ENCODE data around the gene CLASRP. TPM values are rescaled to one million over a fixed set of nuclear protein-coding genes. Genes with fewer than 3 reads are reported as not detected.

CLASRP gene
- polyA plus RNA-seq, 1 donor (not counting 4 experiments of a cell fraction or from before 2014, with no cell fraction given) = 21.4 TPM

- peaks cover 21 to 40% of the 10 kb centered on the region in 2 experiments for H3K36me3 ChIP-seq (ENCODE audit: control insufficient read depth in 2 of 2, extremely low read depth in 1 of 2, insufficient read depth in 2 of 2, low read length in 2 of 2)
- DNase-seq (ENCODE audit: low read depth, low spot score) (no peak), FAIRE-seq (no peak)
- no peaks in the 10 kb centered on the region for H3K9me3 ChIP-seq (ENCODE audit: control insufficient read depth, low read depth, low read length)
- H3K9ac ChIP-seq (ENCODE audit: control insufficient read depth, extremely low read depth, insufficient read depth, low read length) = no peak overlapping the region
- peaks cover 4% of the 10 kb centered on the region for H4K20me1 ChIP-seq (ENCODE audit: control insufficient read depth, extremely low read depth, insufficient read depth, low read length)
- H3K27ac ChIP-seq (ENCODE audit: control insufficient read depth, insufficient read depth, low read length) = no peak overlapping the region
- H3K4me2 ChIP-seq (ENCODE audit: control insufficient read depth, extremely low read depth, insufficient read depth, low read depth, low read length) = no peak overlapping the region
- peaks cover 2% of the 10 kb centered on the region for H3K79me2 ChIP-seq (ENCODE audit: control insufficient read depth, insufficient read depth, low read length)
- H3K27me3 ChIP-seq (ENCODE audit: control insufficient read depth, extremely low read depth, insufficient read depth, low read length) = no peaks in the 10 kb centered on the region
- H3K9me1 ChIP-seq (ENCODE audit: control insufficient read depth, extremely low read depth, insufficient read depth, low read length) = no peaks in the 10 kb centered on the region
- no peak for TF ChIP-seq EZH2 (IDR thresholded peaks at IDR 0.05; ENCODE audit: low read length)
- TF ChIP-seq, protein P1, sequence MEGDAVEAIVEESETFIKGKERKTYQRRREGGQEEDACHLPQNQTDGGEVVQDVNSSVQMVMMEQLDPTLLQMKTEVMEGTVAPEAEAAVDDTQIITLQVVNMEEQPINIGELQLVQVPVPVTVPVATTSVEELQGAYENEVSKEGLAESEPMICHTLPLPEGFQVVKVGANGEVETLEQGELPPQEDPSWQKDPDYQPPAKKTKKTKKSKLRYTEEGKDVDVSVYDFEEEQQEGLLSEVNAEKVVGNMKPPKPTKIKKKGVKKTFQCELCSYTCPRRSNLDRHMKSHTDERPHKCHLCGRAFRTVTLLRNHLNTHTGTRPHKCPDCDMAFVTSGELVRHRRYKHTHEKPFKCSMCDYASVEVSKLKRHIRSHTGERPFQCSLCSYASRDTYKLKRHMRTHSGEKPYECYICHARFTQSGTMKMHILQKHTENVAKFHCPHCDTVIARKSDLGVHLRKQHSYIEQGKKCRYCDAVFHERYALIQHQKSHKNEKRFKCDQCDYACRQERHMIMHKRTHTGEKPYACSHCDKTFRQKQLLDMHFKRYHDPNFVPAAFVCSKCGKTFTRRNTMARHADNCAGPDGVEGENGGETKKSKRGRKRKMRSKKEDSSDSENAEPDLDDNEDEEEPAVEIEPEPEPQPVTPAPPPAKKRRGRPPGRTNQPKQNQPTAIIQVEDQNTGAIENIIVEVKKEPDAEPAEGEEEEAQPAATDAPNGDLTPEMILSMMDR (optimal IDR thresholded peaks at IDR 0.05 in 1 of 3, IDR thresholded peaks at IDR 0.05 in 1 of 3, conservative IDR thresholded peaks at IDR 0.05 in 1 of 3; ENCODE audit: extremely low read depth in 1 of 3, insufficient read depth in 2 of 3, low read length in 3 of 3) = no peak
- no peak overlapping the region for H3K4me3 ChIP-seq (ENCODE audit: control insufficient read depth in 2 of 3, extremely low read depth in 1 of 3, insufficient read depth in 2 of 3, low read depth in 1 of 3, low read length in 3 of 3)
- H2AFZ ChIP-seq (ENCODE audit: control insufficient read depth, low read length) = no peak overlapping the region
- dilution Hi-C loops (cut with MboI; ENCODE audit: extremely low pct_ligation_motif_present, low sequenced_read_pairs) = no loop called here
- no peaks in the 10 kb centered on the region for H3K4me1 ChIP-seq (ENCODE audit: control insufficient read depth, extremely low read depth, insufficient read depth, low read length)
Measured at GRCh38 chr19:45068041-45068440, 29.2 kb downstream of the CLASRP start.

DNA sequence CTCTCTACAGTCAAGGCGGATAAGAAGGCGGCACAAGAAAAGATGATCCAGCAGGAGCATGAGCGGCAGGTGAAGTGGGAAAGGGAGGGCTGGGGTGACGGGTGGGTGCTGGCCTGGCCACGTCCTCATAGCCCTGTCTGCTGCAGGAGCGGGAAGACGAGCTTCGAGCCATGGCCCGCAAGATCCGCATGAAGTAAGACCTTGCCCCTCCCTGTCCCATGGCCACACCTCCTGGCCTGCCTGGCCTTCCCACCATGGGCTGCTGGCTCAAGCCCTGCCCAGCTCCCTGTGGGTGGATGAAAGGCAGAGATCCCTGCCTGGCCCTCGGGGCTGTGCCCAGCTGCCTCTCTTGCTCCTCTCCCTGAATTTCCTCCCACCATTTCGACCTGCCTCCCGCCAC, 30.2 kb downstream of the CLASRP start:
- Histone ChIP-seq H3K27me3 (ENCODE audit: control insufficient read depth, extremely low read depth, insufficient read depth, low read length) (no peaks in the 10 kb centered on the region), H3K4me1 (ENCODE audit: control insufficient read depth, extremely low read depth, insufficient read depth, low read length) (no peaks in the 10 kb centered on the region), H3K79me2 (ENCODE audit: control insufficient read depth, insufficient read depth, low read length) (peaks cover 2% of the 10 kb centered on the region), H3K9me1 (ENCODE audit: control insufficient read depth, extremely low read depth, insufficient read depth, low read length) (no peaks in the 10 kb centered on the region), H3K36me3 (ENCODE audit: control insufficient read depth in 2 of 2, extremely low read depth in 1 of 2, insufficient read depth in 2 of 2, low read length in 2 of 2) (peaks cover 15 to 38% of the 10 kb centered on the region in 2 experiments), H3K9me3 (ENCODE audit: control insufficient read depth, low read depth, low read length) (no peaks in the 10 kb centered on the region), H3K27ac (ENCODE audit: control insufficient read depth, insufficient read depth, low read length) (no peak overlapping the region), H3K9ac (ENCODE audit: control insufficient read depth, extremely low read depth, insufficient read depth, low read length) (no peak overlapping the region), H4K20me1 (ENCODE audit: control insufficient read depth, extremely low read depth, insufficient read depth, low read length) (peaks cover 4% of the 10 kb centered on the region), H3K4me2 (ENCODE audit: control insufficient read depth, extremely low read depth, insufficient read depth, low read depth, low read length) (no peak overlapping the region), H3K4me3 (ENCODE audit: control insufficient read depth in 2 of 3, extremely low read depth in 1 of 3, insufficient read depth in 2 of 3, low read depth in 1 of 3, low read length in 3 of 3) (no peak overlapping the region), H2AFZ (ENCODE audit: control insufficient read depth, low read length) (no peak overlapping the region)
- dilution Hi-C loops (cut with MboI; ENCODE audit: extremely low pct_ligation_motif_present, low sequenced_read_pairs) = no loop called here
- DNase-seq (ENCODE audit: low read depth, low spot score) = no peak
- no peak for FAIRE-seq
- no peak for TF ChIP-seq EZH2 (IDR thresholded peaks at IDR 0.05; ENCODE audit: low read length)
- TF ChIP-seq, protein P1 (optimal IDR thresholded peaks at IDR 0.05 in 1 of 3, IDR thresholded peaks at IDR 0.05 in 1 of 3, conservative IDR thresholded peaks at IDR 0.05 in 1 of 3; ENCODE audit: extremely low read depth in 1 of 3, insufficient read depth in 2 of 3, low read length in 3 of 3) = no peak
